ENCODE data around the gene PSMD3.

DNA sequence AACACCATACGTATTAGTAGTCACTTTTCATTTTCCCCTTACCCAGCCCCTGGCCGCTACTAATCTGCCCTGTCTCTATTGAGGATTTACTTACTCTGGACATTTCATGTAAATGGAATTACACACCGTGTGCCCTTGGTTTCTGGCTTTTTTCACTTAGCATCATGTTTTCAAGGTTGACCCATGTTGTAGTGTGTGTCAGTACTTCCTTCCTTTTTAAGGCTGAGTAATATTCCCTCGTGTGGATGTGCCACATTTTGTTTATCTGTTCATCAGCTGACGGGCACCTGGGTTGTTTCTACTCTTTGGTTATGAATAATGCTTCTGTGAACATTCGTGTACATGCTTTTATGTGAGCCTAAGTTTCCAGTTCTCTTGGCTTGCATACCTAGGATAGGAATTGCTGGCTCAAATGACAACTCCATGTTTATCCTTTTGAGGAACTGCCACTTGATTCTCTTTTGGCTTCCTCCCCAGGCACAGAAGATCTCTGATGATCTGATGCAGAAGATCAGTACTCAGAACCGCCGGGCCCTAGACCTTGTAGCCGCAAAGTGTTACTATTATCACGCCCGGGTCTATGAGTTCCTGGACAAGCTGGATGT lies 7.7 kb downstream of the PSMD3 start:
- TF ChIP-seq, protein P1, sequence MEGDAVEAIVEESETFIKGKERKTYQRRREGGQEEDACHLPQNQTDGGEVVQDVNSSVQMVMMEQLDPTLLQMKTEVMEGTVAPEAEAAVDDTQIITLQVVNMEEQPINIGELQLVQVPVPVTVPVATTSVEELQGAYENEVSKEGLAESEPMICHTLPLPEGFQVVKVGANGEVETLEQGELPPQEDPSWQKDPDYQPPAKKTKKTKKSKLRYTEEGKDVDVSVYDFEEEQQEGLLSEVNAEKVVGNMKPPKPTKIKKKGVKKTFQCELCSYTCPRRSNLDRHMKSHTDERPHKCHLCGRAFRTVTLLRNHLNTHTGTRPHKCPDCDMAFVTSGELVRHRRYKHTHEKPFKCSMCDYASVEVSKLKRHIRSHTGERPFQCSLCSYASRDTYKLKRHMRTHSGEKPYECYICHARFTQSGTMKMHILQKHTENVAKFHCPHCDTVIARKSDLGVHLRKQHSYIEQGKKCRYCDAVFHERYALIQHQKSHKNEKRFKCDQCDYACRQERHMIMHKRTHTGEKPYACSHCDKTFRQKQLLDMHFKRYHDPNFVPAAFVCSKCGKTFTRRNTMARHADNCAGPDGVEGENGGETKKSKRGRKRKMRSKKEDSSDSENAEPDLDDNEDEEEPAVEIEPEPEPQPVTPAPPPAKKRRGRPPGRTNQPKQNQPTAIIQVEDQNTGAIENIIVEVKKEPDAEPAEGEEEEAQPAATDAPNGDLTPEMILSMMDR (IDR thresholded peaks at IDR 0.05 in 4 of 5, conservative IDR thresholded peaks at IDR 0.05 in 1 of 5) = no peak
- TF ChIP-seq POLR2A (IDR thresholded peaks at IDR 0.05) = no peak

All from gastrocnemius medialis (tissue), 4 donors.